GM18508 (cell line): Measurements from ENCODE around the gene GSE1.

Experiments used
- ATAC-seq: cut with Tn5 transposase; IDR thresholded peaks from one replicate; pipeline ENCODE4 v1.9.1; 2021; ENCODE audit warnings: moderate number of reproducible peaks; ENCODE audit not compliant: insufficient read depth, unreplicated experiment

The GSE1 gene

DNA sequence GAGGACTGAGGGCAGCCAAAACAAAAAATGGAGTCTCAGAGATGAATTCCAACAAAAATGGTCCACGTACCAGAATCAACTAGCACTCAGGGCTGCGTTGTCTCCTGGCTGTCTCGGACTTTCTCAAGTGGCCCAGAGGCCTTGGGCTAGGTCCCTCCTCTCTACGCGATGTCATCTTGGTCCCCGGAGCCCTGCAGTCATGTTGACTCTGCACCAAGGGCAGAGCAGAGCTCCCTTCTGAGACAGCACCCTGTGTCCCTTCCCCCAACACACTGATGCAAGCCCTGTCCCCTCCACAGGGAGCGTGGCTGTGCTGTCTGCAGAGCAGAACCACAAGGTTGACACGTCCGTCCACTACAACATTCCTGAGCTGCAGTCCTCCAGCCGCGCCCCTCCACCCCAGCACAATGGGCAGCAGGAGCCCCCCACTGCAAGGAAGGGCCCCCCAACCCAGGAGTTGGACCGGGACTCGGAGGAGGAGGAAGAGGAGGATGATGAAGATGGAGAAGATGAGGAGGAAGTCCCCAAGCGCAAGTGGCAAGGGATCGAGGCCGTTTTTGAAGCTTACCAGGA, 54.8 kb downstream of the GSE1 start:
- ATAC-seq: no peak

- no peak for ATAC-seq
Observed at GRCh38 chr16:85668676-85669424, 55.7 kb downstream of the GSE1 start.

GRCh38 chr16:85670840-85671239, 57.7 kb downstream of the GSE1 start:
- ATAC-seq: no peak

DNA sequence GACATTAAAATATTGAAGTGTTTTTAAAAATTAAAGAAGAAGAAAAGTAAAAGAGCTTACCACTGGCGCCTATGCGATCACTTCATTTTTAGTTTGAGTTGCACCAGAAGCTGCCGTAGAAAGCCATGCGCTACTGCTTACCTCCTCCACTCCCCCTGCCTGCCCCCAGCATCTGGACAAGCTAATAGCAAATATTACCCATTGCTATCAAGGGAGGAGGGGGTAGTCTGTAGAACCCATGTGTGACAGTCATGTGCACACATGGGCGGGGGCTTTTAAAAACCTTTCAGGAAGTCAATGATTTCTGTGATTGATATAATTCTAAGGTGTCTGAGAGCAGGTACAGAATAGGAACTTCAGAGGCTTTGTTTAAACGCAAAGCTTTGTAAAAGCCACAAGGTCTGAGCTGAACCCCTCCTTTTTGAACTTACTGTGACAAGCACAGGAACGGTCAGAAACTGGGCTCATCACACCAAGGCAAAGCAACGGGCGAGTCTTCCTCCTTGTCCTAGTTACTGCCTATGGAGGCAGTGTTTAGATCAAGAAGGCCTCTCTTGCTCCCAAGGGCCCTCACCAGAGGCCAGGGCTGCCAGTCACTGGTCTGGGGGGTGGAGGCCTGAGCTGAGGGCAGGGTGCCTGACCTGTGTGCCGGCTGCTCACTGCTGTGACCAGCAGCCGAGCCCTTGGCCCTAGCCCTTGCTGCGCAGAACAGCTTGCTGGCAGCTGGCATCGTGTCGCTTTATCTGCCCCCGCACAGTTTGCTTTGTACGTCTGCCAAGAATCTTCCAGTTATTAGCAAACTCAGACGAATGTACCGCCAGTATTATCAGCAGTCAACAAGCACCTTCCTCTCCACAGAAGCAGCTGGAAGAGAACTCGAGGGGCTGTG, 60.7 kb downstream of the GSE1 start:
- no peak for ATAC-seq

DNA sequence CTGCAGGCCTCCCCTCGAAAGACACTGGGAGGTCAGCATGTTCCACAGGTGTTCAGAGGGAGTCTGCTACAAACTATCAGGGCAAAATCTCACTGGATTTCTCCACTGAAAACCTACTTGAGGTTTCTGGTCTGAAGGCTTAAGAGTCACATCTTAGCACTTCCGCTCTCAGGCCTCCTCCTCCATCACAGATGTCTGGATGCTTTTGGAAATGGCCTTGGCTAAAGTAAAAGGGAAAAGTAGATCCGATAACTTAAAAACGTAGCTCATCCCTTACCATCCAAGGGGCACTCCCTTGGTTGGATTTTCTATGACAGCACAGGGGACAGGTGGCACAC, 61.3 kb downstream of the GSE1 start:
- no peak for ATAC-seq

DNA sequence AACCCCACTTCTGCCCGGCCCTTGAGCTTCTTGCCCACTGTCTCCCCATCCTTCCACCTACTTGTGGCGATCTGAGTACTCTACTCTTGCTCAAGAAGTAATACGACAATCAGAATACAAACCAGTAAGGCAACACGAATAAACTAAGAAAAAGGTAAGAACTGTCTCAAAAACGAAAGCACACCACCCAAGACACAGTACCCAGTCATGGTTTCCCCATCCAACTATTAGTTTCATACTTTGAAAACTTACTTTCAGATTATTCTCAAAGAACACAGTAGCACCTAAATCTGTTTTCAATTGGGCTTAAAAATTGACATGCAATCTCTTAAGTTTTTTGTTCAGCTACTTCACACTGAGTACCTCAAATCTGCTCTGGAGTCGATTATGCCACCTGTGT, 61.7 kb downstream of the GSE1 start:
- ATAC-seq: no peak

DNA sequence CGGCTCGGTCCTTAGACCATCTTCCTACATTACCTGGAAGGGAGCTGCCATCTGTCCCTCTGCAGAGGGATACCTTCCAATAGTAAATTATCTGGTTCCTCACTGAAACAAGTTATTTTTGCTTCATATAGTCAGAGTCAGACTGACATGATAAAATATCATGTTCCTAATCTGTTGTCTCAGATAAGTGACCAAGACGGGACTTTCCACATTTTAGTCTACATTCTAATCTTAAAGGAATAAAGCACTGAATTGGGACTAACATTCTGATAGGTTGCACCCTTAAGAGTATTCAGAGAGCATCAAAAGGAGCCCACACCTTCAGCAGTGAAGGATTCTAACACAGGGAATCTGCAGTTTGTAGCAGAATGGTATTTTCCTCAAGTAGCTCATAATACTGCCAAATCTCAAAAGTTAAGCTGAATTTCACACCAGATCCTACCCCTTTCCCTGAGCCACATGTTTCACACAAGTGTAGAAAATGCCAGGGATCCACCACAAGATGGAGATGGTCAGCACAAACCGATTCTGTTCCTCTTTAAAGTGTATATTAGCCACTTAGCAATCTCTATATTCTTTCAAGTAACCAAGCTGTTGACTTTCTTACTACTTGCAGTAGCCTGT, 62.2 kb downstream of the GSE1 start:
- no peak for ATAC-seq

DNA sequence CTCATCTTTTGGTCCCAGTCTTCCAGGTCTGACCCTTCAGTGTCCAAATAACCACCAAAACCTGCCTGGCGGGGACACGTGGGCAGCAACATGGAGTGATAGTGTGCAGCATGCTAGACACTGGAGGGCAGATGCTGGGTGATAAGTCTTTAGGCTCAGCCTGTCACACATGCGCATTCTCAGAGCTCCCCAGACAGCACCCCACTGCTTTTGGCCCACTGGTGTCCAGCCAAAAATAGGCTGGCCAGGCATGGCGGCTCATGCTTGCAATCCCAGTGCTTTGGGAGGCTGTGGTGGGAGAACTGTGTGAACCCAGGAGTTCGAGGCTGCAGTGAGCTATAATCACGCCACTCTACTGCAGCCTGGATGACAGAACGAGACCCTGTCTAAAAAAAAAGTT, 63.3 kb downstream of the GSE1 start:
- ATAC-seq: no peak

- no peak for ATAC-seq
Observed at GRCh38 chr16:85677383-85677967, 64.4 kb downstream of the GSE1 start.

DNA sequence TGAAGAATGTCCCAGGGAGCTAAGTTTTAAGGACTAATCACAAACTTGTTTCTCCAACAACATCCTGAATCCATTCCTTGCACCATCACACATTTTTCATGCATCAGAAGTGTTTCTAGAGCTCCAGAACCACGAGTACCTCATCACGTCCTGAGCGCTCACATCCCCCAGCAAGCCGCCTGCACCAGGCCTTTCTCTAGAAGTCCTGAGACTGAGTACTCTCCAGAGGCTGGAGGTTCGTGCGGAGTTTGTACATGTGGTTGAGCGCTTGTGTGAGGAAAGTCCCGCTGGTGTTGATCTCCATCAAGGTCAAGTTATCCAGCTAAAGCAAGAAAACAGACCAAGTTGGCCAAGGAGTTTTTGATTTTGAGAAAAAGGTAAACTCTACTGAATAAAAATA, 64.9 kb downstream of the GSE1 start:
- no peak for ATAC-seq

GRCh38 chr16:85678821-85679220, 65.7 kb downstream of the GSE1 start:
- ATAC-seq: no peak

DNA sequence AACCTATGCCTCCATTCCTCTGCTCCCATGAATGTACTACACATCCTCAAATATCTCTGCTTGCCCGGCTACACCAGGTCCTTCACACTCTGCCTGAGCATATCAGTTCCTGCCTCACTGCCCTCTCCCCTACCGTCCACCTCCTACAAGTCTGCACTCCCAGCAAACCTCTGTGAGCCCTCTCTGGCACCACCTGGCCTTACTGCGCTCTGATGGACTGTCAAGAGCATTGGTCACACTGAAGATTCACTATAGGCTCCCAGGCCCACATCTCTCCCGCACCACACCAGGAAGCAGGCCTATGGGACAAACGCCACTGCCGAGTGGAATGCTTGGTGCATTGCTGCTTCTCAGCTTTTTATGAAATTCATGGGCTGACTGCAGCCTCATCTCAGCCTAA, 66.7 kb downstream of the GSE1 start:
- no peak for ATAC-seq

GRCh38 chr16:85680352-85680944, 67.3 kb downstream of the GSE1 start:
- ATAC-seq: no peak

DNA sequence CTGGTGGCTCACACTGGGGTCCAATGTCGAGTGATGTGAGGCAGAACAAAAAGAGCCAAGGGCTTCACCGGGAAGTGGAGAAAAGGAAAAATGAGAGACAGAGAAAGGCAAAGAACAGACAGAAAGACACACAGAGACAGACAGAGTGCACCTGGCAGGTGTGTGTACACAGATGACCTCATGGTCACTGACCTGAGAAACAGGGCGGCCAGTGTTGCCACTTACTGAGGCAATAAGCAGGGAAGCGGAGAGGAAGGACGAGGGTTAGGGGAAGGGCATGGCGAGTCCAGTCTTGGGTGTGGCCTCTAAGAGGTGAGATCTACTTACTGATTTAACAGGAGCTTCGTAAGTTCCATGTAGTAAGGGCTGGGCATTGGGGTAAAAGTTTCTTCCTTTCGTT, 68.1 kb downstream of the GSE1 start:
- ATAC-seq: no peak

GRCh38 chr16:85682516-85682915, 69.4 kb downstream of the GSE1 start:
- no peak for ATAC-seq

DNA sequence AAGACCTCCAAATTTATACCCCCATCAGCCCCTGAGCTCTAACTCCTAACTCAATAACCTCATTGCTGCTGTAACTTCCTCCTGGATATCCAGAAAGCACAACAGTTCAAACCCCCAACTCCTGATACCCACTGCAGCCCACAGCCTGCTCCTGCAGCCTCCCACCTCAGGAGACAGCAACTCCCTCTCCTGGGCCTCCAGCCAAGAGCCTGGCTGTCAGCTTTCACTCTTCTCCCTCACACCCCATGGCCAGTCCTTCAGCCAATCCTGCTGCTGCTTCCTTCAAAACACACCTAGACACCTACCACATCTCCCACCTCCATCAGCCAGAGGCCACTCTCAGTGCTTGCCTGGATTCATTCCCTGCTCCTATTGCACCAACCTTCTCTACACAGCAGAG, 70.2 kb downstream of the GSE1 start:
- ATAC-seq: no peak

- ATAC-seq: no peak
Observed at GRCh38 chr16:85685251-85685650, 72.1 kb downstream of the GSE1 start.

DNA sequence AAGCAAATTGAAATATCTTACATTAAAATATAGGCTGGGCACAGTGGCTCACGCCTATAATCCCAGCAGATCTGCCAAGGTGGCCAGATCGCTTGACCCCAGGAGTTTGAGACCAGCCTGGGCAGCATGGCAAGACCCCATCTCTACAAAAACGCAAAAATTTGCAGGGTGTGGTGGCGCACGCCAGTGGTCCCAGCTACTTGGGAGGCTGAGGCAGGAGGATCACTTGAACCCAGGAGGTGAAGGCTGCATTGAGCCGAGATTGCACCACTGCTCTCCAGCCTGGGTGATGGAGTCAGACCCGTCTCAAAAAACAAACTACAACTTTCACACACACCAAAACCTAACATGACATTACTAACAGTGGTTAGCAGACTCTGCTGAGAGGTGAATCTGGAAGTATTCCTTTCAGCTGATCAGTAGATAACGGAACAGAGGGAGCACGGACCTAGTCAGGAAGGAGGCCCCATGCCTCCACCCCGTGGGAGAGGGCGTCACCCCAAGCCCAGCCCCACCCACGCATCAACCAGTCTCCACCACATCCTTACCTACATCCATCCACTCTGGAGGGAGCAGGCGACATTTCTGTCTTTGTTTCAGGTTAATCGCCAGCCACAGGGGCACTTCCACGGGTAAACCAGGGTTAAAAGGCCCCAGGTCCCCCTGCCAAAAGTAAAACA, 73.9 kb downstream of the GSE1 start:
- no peak for ATAC-seq

DNA sequence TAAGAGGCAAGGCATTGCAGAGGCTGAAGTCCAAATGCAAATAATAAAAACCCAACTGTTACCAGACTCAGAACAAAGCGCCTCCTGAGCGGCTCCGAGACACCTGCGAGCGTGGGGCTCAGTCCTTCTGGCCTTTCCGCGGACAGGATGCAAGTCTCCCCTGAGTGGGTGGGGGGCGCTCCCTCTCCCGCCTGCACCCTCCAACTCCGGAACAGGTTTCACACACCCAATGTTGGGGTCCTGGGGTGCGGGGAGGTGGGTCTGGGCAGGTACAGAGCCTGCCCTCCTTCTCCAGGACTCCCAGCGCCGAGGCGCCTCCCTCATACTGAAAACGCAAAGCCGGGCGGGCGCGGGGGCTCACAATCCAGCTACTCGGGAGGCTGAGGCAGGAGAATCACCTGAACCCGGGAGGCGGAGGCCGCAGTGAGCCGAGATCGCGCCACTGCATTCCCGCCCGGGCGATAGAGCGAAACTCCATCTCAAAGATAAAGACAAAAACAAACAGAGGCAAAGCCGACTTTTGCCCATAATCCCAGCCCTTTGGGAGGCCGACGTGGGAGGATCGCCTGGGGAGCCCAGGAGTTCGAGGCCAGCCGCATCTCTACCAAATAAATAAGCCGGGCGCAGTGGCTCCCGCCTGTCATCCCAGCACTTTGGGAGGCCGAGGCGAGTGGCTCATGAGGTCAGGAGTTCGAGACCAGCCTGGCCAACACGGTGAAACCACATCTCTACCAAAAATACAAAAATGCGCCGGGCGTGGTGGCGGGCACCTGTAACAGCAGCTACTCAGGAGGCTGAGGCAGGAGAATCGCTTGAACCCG, 74.7 kb downstream of the GSE1 start:
- ATAC-seq: no peak
